NB4 (cell line): ENCODE data around the gene ABTB2.

Experiments
- MYC ChIP-seq: IDR thresholded peaks from 2 replicates; pipeline ENCODE4 v1.6.1; 2011; ENCODE audit warnings: low read depth, low read length
- POLR2A ChIP-seq: IDR thresholded peaks from 2 replicates; pipeline ENCODE4 v1.6.1; 2011; ENCODE audit warnings: mild to moderate bottlenecking; ENCODE audit not compliant: insufficient read length; ENCODE audit errors: extremely low read depth
- TF ChIP-seq, protein P1 (sequence below): IDR thresholded peaks from 2 replicates; pipeline ENCODE4 v1.6.1; 2011; ENCODE audit warnings: low read depth, low read length
- TF ChIP-seq, protein P2 (sequence below): IDR thresholded peaks from one replicate; pipeline ENCODE4 v1.5.1; 2012; ENCODE audit warnings: low read depth, low read length

DNA sequence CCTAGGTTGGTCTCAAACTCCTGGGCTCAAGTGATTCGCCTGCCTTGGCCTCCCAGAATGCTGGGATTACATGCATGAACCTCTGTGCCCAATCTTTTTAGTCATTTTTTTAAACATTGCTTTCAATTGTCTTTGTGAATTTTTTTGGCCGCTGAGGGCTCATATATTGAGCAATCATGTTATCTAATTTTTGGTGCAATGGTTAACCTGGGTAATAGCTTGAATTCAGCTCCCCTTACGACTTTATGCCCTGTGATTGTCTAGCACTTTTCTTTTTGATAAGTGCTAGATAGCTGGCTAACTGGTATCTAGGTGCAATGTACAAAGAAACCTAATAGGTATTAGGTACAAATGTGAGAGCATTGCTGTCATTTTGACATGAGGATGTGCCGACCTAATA is 45.6 kb upstream of the ABTB2 start:
- no peak for TF ChIP-seq POLR2A
- TF ChIP-seq, protein P1, sequence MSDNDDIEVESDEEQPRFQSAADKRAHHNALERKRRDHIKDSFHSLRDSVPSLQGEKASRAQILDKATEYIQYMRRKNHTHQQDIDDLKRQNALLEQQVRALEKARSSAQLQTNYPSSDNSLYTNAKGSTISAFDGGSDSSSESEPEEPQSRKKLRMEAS: no peak
- TF ChIP-seq, protein P2, sequence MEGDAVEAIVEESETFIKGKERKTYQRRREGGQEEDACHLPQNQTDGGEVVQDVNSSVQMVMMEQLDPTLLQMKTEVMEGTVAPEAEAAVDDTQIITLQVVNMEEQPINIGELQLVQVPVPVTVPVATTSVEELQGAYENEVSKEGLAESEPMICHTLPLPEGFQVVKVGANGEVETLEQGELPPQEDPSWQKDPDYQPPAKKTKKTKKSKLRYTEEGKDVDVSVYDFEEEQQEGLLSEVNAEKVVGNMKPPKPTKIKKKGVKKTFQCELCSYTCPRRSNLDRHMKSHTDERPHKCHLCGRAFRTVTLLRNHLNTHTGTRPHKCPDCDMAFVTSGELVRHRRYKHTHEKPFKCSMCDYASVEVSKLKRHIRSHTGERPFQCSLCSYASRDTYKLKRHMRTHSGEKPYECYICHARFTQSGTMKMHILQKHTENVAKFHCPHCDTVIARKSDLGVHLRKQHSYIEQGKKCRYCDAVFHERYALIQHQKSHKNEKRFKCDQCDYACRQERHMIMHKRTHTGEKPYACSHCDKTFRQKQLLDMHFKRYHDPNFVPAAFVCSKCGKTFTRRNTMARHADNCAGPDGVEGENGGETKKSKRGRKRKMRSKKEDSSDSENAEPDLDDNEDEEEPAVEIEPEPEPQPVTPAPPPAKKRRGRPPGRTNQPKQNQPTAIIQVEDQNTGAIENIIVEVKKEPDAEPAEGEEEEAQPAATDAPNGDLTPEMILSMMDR: no peak
- TF ChIP-seq MYC: no peak
